Stimulated activated CD8-positive, alpha-beta memory T cell treated with anti-CD3 and anti-CD28 coated beads, Interleukin-15, amount 100 ng/mL, for 4 hours (primary cell): ENCODE data around the gene TMEM244.
"Not testable (repeated sequence)": the region's sequence is repeated elsewhere in the genome, so short reads cannot be mapped to it uniquely, and the experiment has no call there.

Experiments used
- DNase-seq, 2 donors: peaks; one replicate each; pipeline ENCODE4 v3.0.0-alpha.2; 2020; ENCODE audit warnings: low read depth in 2 of 2

The TMEM244 gene

GRCh38 chr6:129860908-129861665 lies at the start of gene TMEM244:
TMEM244 (minus strand) TSS chr6:129861315; CDS start chr6:129861188, 127 bp downstream.
- DNase-seq: no peak

GRCh38 chr6:129908858-129909257 lies 47.7 kb upstream of the TMEM244 start:
- DNase-seq: no peak

GRCh38 chr6:129908356-129908755 lies 47.2 kb upstream of the TMEM244 start:
- no peak for DNase-seq

GRCh38 chr6:129906515-129907077 lies 45.5 kb upstream of the TMEM244 start:
- DNase-seq: no peak

- no peak for DNase-seq
These were observed 42.0 kb upstream of the TMEM244 start for GRCh38 chr6:129903082-129903481.

GRCh38 chr6:129902681-129903080 lies 41.6 kb upstream of the TMEM244 start:
- no peak for DNase-seq

- DNase-seq: no peak
These were observed 40.8 kb upstream of the TMEM244 start for GRCh38 chr6:129901910-129902309.

- DNase-seq: no peak
These were observed 34.6 kb upstream of the TMEM244 start for GRCh38 chr6:129895692-129896091.

GRCh38 chr6:129894921-129895320 lies 33.8 kb upstream of the TMEM244 start:
- DNase-seq: no peak

- DNase-seq: no peak
These were observed 32.5 kb upstream of the TMEM244 start for GRCh38 chr6:129893640-129894039.

- no peak for DNase-seq
These were observed 29.6 kb upstream of the TMEM244 start for GRCh38 chr6:129890701-129891100.

GRCh38 chr6:129890164-129890563 lies 29.0 kb upstream of the TMEM244 start:
- DNase-seq: no peak

GRCh38 chr6:129889580-129889979 lies 28.5 kb upstream of the TMEM244 start:
- DNase-seq: no peak

GRCh38 chr6:129886401-129887155 lies 25.5 kb upstream of the TMEM244 start:
- no peak for DNase-seq

GRCh38 chr6:129884211-129884610 lies 23.1 kb upstream of the TMEM244 start:
- no peak for DNase-seq

- DNase-seq: no peak
These were observed 21.5 kb upstream of the TMEM244 start for GRCh38 chr6:129882510-129883023.

- DNase-seq: not testable (repeated sequence)
These were observed 16.8 kb upstream of the TMEM244 start for GRCh38 chr6:129877894-129878293.

GRCh38 chr6:129875610-129876520 lies 14.8 kb upstream of the TMEM244 start:
- DNase-seq: no peak

- no peak for DNase-seq
These were observed 13.7 kb upstream of the TMEM244 start for GRCh38 chr6:129874837-129875236.

GRCh38 chr6:129872586-129872985 lies 11.5 kb upstream of the TMEM244 start:
- DNase-seq: no peak

GRCh38 chr6:129871221-129871620 lies 10.1 kb upstream of the TMEM244 start:
- DNase-seq: no peak
